Measurements from ENCODE around the gene DOCK4. TPM values are rescaled to one million over a fixed set of nuclear protein-coding genes. Genes with fewer than 3 reads are reported as not detected.

DOCK4 gene
- total and polyA plus RNA-seq, 2 of the 8 experiments (the other 6 are each of a cell fraction or from before 2014, with no cell fraction given): 5.1 to 23.6 TPM

DNA sequence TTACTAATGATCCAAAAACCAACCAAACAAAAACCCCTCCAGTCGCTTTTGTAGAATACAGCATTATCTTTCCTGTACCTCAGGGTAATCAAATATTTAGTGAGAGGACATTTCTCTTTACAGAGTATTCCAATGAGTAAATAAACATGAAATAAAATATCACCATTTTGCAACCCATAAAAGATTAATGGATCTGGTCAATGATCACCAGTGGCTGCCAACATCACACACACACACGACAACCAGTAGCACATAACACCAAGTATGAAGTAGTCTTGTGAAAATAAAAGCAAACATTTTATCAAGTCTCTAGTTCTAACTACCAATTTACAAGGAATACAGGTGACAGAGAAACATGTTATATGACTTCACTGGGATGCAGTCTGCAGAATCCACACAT is 455.3 kb downstream of the DOCK4 start:
- H2BK5ac ChIP-seq (ENCODE audit: low read depth, low read length): no peak overlapping the region
- no peak overlapping the region for H2BK12ac ChIP-seq (ENCODE audit: low read depth, low read length)
- H2AFZ ChIP-seq (ENCODE audit: low read length): no peak overlapping the region
- no peaks in the 10 kb centered on the region for H3K23me2 ChIP-seq (ENCODE audit: low read depth, low read length)
- no peak overlapping the region for H2BK20ac ChIP-seq (ENCODE audit: low read length)
- DNase-seq (ENCODE audit: low read depth in 1 of 2, low spot score in 2 of 2) (no peak), FAIRE-seq (no peak)
- H3K18ac ChIP-seq (ENCODE audit: extremely low read depth, low read length): no peak overlapping the region
- no peak overlapping the region for H3K14ac ChIP-seq (ENCODE audit: insufficient read length)
- H4K8ac ChIP-seq (ENCODE audit: extremely low read depth, insufficient read depth, low read length): no peak overlapping the region
- CTCF ChIA-PET (ENCODE audit: partially characterized antibody): interaction anchor here (0.6 to 1.3 kb wide), 14 partner anchors 9 to 1749 kb away, joined by 3 to 8 read pairs (median 4); no protein-coding TSS in a partner anchor
- H3K23ac ChIP-seq (ENCODE audit: insufficient read length): no peak overlapping the region
- H4K20me1 ChIP-seq (replicated peaks in 1 of 2; ENCODE audit: control insufficient read depth in 1 of 2, insufficient read depth in 2 of 2, low read length in 2 of 2): no peaks in the 10 kb centered on the region
- WGBS, 2 experiments (ENCODE audit: extremely low coverage in 1 of 2, insufficient coverage in 1 of 2, insufficient read length in 1 of 2, insufficient replicate concordance in 2 of 2, low coverage in 1 of 2, low lambda C conversion rate in 2 of 2, missing lambda C conversion rate in 1 of 2): 90% methylated on average over 2 of the region's 2 CpGs; no CpG with 5 or more reads in 1 of the 2 experiments
- H2BK120ac ChIP-seq (replicated peaks; ENCODE audit: low read depth, low read length): no peak overlapping the region
- H3K79me1 ChIP-seq (ENCODE audit: low read depth, low read length): no peaks in the 10 kb centered on the region
- H3K9ac ChIP-seq (replicated peaks in 1 of 4; ENCODE audit: extremely low read depth in 1 of 4, low read depth in 3 of 4, low read length in 3 of 4): no peak overlapping the region
- H3K79me2 ChIP-seq (ENCODE audit: control insufficient read depth in 1 of 2, insufficient read depth in 2 of 2, low read length in 2 of 2): no peaks in the 10 kb centered on the region
- H4K5ac ChIP-seq (ENCODE audit: insufficient read length, low read depth, low read length): no peak overlapping the region
- no peak overlapping the region for H3K56ac ChIP-seq (replicated peaks; ENCODE audit: insufficient read length, low read depth, low read length)
- no peaks in the 10 kb centered on the region for H3K4me1 ChIP-seq (replicated peaks in 1 of 4; ENCODE audit: control insufficient read depth in 3 of 4, insufficient read depth in 4 of 4, low read length in 3 of 4)
- H2AK5ac ChIP-seq (ENCODE audit: low read depth, low read length): no peak overlapping the region
- no peak overlapping the region for H4K91ac ChIP-seq (replicated peaks; ENCODE audit: insufficient read length, low read length)
- no peak overlapping the region for H2BK15ac ChIP-seq (ENCODE audit: low read length)
- no peak overlapping the region for H3K4me3 ChIP-seq (ENCODE audit: extremely low read depth in 1 of 4, insufficient read depth in 2 of 4, low read depth in 3 of 4, low read length in 4 of 4)
- peaks cover 0 to 2% (median 0%) of the 10 kb centered on the region in 4 experiments; a peak in 1 of 8 replicates for H3K36me3 ChIP-seq (ENCODE audit: control insufficient read depth in 2 of 4, insufficient read depth in 4 of 4, low read length in 3 of 4)
- H3K4ac ChIP-seq (replicated peaks; ENCODE audit: insufficient read length, low read depth, low read length): no peak overlapping the region
- H3K27ac ChIP-seq (ENCODE audit: low read depth, low read length): no peak overlapping the region
- POLR2A ChIA-PET (ENCODE audit: partially characterized antibody): interaction anchor here (0.6 to 1.2 kb wide), 2 partner anchors 14 to 700 kb away, joined by 5 to 6 read pairs; partner anchors contain the start of gene IFRD1
- H3K27me3 ChIP-seq (replicated peaks in 1 of 4; ENCODE audit: control insufficient read depth in 3 of 4, extremely low read depth in 1 of 4, insufficient read depth in 3 of 4, low read length in 3 of 4): no peaks in the 10 kb centered on the region
- H3K4me2 ChIP-seq (ENCODE audit: insufficient read depth in 1 of 2, low read depth in 2 of 2, low read length in 2 of 2): no peak overlapping the region
- no peaks in the 10 kb centered on the region for H3K9me3 ChIP-seq (ENCODE audit: insufficient read depth in 2 of 2, low read depth in 1 of 2, low read length in 1 of 2)
- TF ChIP-seq GTF2F1 (IDR thresholded peaks at IDR 0.05; ENCODE audit: borderline replicate concordance, low read depth, low read length) (no peak), HDAC6 (IDR thresholded peaks at IDR 0.05; ENCODE audit: low read depth, low read length) (no peak), SP2 (IDR thresholded peaks at IDR 0.05; ENCODE audit: low read length) (no peak)

All from H1 (cell line).